Epithelial cell of umbilical artery (primary cell): ENCODE results near the gene OCSTAMP. TPM values are rescaled to one million over a fixed set of nuclear protein-coding genes. Genes with fewer than 3 reads are reported as not detected.

ENCODE experiments used
- total RNA-seq: library from RNA; depleted of rRNA; stranded (reverse); fragments of >200 nt; gene quantifications from 2 replicates; pipeline ENCODE4 v1.2.3, GENCODE V29; 2014

Gene OCSTAMP, protein sequence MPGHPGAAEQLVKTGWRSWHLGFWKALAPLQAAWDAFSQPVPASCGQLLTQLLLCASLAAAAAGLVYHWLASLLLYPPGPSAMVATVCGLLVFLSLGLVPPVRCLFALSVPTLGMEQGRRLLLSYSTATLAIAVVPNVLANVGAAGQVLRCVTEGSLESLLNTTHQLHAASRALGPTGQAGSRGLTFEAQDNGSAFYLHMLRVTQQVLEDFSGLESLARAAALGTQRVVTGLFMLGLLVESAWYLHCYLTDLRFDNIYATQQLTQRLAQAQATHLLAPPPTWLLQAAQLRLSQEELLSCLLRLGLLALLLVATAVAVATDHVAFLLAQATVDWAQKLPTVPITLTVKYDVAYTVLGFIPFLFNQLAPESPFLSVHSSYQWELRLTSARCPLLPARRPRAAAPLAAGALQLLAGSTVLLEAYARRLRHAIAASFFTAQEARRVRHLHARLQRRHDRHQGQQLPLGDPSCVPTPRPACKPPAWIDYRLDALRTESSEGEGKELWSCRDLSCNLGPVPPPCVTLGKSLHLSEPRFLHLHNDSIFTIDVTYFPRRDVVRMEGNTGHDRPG
- not detected in 2 replicates for total RNA-seq

GRCh38 chr20:46550461-46550860 lies at the start of gene OCSTAMP:
OCSTAMP (minus strand) TSS chr20:46550654; CDS start chr20:46550560, 94 bp downstream.

DNA sequence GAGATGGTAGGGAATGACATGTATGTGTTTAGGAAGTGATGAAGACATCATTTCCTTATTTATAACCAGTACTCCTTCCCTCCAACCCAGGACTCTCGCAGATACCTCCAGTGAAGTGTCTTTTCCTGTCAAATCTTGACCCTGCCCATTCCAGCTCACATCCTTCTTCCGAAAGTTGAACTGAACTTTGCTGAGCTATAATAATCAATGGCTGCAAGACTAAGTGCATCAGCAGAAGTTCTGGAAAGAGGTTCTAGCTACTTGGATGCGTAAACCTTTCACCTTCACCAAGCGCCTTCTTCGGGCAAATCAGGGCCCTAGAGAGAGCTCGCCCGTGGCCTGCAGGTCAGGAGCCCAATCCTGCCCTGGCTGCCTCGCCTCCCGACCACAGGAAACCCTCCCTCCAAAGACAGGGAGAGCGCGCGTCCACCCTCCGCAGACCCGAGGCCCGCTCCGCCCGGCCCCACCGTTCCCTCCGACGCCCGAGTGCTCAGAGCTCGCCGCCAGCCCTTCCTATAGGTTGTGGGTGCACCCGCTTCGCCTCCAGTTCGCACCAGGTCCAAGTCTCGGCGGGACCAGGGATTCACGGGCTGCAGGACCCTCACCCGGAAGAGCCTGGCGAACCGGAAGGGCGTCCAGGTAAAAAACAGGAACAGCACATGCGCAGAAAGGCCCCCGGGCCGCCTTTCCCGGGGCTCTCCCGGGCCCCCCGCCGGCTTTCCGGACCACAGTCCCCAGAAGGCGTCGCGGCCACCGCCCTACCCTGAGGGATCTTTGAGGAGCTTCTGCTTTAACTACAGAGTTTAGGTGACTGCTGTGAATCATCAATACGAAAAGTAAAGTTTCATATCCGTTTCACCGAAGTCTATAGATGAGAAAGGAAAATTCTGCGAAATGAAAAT lies 37.3 kb downstream of the OCSTAMP start, which contains the start of gene ZNF334:
Gene ZNF334, minus strand, starts transcription at position 617 of the 902 bp plus-strand sequence. CDS start 1,457 bp downstream, outside the sequence.

Other genes starting within 250 kb of the OCSTAMP start
- gene CDH22, start 242.2 kb downstream of the OCSTAMP start, total RNA-seq: not detected in 2 replicates
- 19.5 and 30.1 TPM in 2 replicates for gene ELMO2, start 144.0 kb downstream of the OCSTAMP start, total RNA-seq
- under 0.01 and 1.7 TPM in 2 replicates for gene ZNF334, start 37.1 kb downstream of the OCSTAMP start, total RNA-seq
- 0.15 and 0.32 TPM in 2 replicates for gene SLC13A3, start 100.8 kb upstream of the OCSTAMP start, total RNA-seq
- gene TP53RK, start 138.8 kb upstream of the OCSTAMP start, total RNA-seq: 17.6 and 20.1 TPM in 2 replicates
- gene SLC2A10, start 159.0 kb upstream of the OCSTAMP start, total RNA-seq: 10.6 and 13.3 TPM in 2 replicates